Body of pancreas (tissue), 4 donors: Measurements from ENCODE around the gene HSBP1. TPM values are rescaled to one million over a fixed set of nuclear protein-coding genes. Genes with fewer than 3 reads are reported as not detected.
A peak's percentile ranks its signal among the peaks of the same experiment; 100 is the strongest.

Experiments
- ATAC-seq: fragments of 150-250 bp; one replicate; pipeline ENCODE4 v1.9.1; 2016
- DNase-seq, 4 donors: peaks; one replicate each; pipeline ENCODE4 v3.0.0-alpha.2; 2019
- H3K27ac ChIP-seq, 4 donors: fragments of 200-600 bp; sonication (generic); 1 replicate in 3 of 4; 2 replicates in 1 of 4; pipeline versions ENCODE4 v1.5.1 to v1.6.1; 2016 to 2019; ENCODE audit warnings: mild to moderate bottlenecking in 1 of 4, mixed read lengths in 1 of 4, moderate library complexity in 1 of 4
- H3K27me3 ChIP-seq, 2 donors: fragments of 200-600 bp; sonication (generic); one replicate each; pipeline ENCODE4 v1.6.0; 2016; ENCODE audit warnings: mild to moderate bottlenecking in 1 of 2
- H3K36me3 ChIP-seq, 2 donors: fragments of 200-600 bp; sonication (generic); replicated peaks in 1 of 2; 2 replicates each; pipeline ENCODE4 v1.5.1; 2016; ENCODE audit warnings: low read depth in 2 of 2; ENCODE audit not compliant: insufficient read depth in 1 of 2
- H3K4me1 ChIP-seq: fragments of 200-600 bp; sonication (generic); one replicate; pipeline ENCODE4 v1.6.0; 2016
- H3K4me3 ChIP-seq, 2 donors: fragments of 200-600 bp; sonication (generic); 1 replicate in 1 of 2; 2 replicates in 1 of 2; pipeline ENCODE4 v1.5.1; 2016 to 2019
- H3K9me3 ChIP-seq, 3 donors: fragments of 200-600 bp; sonication (generic); 1 replicate in 2 of 3; 2 replicates in 1 of 3; pipeline ENCODE4 v1.5.1; 2016
- POLR2A ChIP-seq, 3 donors: fragments of 450-650 bp; IDR thresholded peaks; one replicate each; pipeline ENCODE4 v1.6.1; 2016; ENCODE audit warnings: antibody characterized with exemption in 3 of 3, mild to moderate bottlenecking in 2 of 3
- WGBS, 2 donors: methylation state at CpG; one replicate each; pipeline ENCODE4 v1.1.5; 2017; 5-methylcytosine and 5-hydroxymethylcytosine counted together
- intact Hi-C: fragments of 100-400 bp; cut with DNase I; formaldehyde crosslinking; loops from one replicate; pipeline ENCODE4 v1.15.1; 2023
- total RNA-seq, 2 donors: library from RNA; depleted of rRNA; stranded (reverse); fragments of >200 nt; gene quantifications; one replicate each; pipeline ENCODE4 v1.1.0, GENCODE V29; 2016
- TF ChIP-seq, protein P1 (sequence below), 7 experiments: fragments of 450-650 bp in 4 of 7; fragments of 200-600 bp in 3 of 7; sonication (generic) in 3 of 7; IDR thresholded peaks; one replicate each; pipeline ENCODE4 v1.5.1; 2016 to 2019; ENCODE audit warnings: antibody characterized with exemption in 7 of 7

HSBP1 gene
- total RNA-seq = 10 to 100 TPM in 1 of 2 donors, 1 to 10 TPM in 1; 4.9 to 12.5 TPM

DNA sequence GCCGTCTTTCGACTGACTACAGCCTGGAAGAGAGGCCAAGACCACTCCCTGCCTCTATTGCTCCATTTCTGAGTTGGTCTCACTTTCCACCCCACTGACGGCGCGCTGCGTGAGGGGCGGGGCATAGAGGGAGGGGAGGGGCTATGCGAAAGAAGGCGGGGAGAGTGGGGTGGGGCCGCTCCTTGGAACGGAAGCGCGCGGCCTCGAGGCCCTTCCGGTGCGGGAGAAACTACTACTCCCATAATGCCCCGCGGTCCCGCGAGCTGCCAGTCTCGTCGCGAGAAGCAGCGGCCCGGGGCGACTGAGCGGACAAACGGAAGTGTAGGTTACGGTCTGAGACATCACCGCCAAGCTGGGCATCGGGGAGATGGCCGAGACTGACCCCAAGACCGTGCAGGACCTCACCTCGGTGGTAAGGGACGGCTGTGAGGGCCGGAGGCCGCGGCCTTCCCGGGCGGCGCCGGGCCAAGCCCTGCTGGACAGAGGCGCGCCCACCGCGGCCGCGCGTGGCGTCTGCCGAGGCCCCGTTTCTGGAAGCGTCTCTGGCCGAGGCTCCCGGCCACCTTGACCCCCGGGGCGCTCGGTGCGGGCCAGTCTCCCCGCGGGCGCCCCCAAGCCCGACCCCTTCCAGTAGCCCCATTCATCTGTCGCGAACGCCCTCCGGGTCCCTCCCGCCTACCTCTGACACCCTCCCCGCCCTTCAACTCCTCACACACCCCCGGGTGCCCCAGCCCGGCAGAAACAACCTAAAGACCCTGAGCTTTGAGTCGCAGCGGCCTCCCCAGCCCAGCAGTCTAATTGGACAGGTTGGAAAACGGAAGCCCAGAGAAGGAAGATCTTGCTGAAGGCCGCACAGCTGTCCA is at the start of gene HSBP1:
TSS of gene HSBP1 (plus strand) at position 269 of the 863 bp plus-strand sequence. CDS start at position 368, 99 bp downstream.
- peak within 1 kb of the TSS; percentile 34 to 81 (median 52) for H3K27ac ChIP-seq
- H3K9me3 ChIP-seq = no peaks in the 10 kb centered on the region
- peak; percentile 99 for ATAC-seq
- no peaks in the 10 kb centered on the region for H3K36me3 ChIP-seq
- DNase-seq = peak; percentile 95 to 96 (median 95)
- H3K4me1 ChIP-seq = peaks cover 14% of the 10 kb centered on the region
- peak within 1 kb of the TSS; percentile 51 to 76 for H3K4me3 ChIP-seq
- TF ChIP-seq, protein P1, sequence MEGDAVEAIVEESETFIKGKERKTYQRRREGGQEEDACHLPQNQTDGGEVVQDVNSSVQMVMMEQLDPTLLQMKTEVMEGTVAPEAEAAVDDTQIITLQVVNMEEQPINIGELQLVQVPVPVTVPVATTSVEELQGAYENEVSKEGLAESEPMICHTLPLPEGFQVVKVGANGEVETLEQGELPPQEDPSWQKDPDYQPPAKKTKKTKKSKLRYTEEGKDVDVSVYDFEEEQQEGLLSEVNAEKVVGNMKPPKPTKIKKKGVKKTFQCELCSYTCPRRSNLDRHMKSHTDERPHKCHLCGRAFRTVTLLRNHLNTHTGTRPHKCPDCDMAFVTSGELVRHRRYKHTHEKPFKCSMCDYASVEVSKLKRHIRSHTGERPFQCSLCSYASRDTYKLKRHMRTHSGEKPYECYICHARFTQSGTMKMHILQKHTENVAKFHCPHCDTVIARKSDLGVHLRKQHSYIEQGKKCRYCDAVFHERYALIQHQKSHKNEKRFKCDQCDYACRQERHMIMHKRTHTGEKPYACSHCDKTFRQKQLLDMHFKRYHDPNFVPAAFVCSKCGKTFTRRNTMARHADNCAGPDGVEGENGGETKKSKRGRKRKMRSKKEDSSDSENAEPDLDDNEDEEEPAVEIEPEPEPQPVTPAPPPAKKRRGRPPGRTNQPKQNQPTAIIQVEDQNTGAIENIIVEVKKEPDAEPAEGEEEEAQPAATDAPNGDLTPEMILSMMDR (IDR thresholded peaks at IDR 0.05) = peak in 1 of 7 experiments; percentile 20
- peak; percentile 19 to 74 (median 66) for TF ChIP-seq POLR2A (IDR thresholded peaks at IDR 0.05)
- intact Hi-C loops = no loop called here
- no peaks in the 10 kb centered on the region for H3K27me3 ChIP-seq
- WGBS, 2 donors = 2 to 5% methylated on average over 28 to 76 of the region's 76 CpGs

DNA sequence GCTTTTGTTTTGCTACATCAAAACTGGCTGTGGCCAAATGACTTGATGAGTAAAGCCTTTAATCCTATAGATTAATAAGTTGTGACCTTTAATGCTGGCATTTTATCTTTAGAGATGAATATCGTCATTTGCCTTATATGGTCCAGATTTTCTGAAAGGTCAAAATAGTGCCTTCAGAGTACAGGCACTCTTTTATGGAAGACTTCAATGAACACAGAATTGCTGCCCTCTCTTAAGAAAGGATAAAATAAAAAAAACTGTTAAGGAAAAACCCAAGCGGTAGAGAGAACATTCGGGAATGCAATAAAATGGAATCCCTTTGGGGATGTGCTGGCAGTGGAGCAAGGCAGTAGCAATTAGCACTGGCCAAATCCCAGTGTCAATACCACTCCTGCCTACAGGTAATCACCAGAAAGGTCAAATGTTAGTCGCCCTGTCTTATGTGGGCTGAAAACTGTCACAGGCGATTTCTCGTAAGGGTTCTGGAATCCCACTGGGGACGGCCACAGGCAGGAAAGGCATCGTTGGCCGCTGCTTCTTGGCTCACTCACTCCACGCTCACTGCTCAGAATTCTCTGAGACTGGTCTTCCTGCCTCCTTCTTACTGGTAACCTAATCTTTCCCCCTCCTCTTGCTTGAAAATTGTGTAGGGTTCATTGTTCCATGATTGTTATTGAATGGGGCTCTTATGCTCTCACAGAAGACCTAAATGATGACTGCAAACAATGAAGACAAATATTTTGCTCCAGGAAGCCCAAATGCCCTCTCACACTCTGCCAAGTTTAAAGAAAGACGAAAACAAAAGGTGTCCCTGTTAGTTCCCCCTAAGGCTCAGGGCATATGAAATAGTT is 45.4 kb upstream of the HSBP1 start:
- no peak for ATAC-seq
- 58 to 59% methylated on average over 11 of the region's 11 CpGs for WGBS, 2 donors
- H3K27ac ChIP-seq = no peak overlapping the region
- no peaks in the 10 kb centered on the region for H3K36me3 ChIP-seq
- H3K4me3 ChIP-seq = no peak overlapping the region
- no peak for DNase-seq
- H3K4me1 ChIP-seq = no peaks in the 10 kb centered on the region
- intact Hi-C loops = no loop called here
- no peak for TF ChIP-seq POLR2A (IDR thresholded peaks at IDR 0.05)
- H3K9me3 ChIP-seq = no peaks in the 10 kb centered on the region
- H3K27me3 ChIP-seq = no peaks in the 10 kb centered on the region

DNA sequence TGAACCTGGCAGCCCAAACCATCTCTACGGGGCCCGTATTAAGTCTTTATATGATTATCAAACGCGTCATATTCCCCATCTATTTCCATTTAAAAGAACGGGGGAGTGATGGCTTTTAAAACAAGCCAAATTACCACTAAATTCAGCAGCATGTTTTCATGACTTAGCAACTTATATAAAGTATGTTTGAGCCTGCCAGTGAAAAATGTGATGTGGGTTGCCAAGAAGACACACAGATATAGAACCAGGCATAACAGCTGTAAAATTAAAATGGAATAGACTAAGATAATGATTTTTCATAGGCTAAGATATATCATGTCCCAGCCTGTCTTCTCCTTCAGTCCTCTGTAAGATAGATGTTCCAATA is 44.8 kb upstream of the HSBP1 start:
- H3K36me3 ChIP-seq = no peaks in the 10 kb centered on the region
- intact Hi-C loops = no loop called here
- no peak overlapping the region for H3K4me3 ChIP-seq
- no peaks in the 10 kb centered on the region for H3K9me3 ChIP-seq
- H3K27ac ChIP-seq = no peak overlapping the region
- H3K27me3 ChIP-seq = no peaks in the 10 kb centered on the region
- TF ChIP-seq, protein P1 (IDR thresholded peaks at IDR 0.05) = no peak
- TF ChIP-seq POLR2A (IDR thresholded peaks at IDR 0.05) = no peak
- ATAC-seq (no peak), DNase-seq (no peak)
- 64% methylated on average over 5 of the region's 5 CpGs for WGBS, 2 donors
- H3K4me1 ChIP-seq = no peaks in the 10 kb centered on the region

DNA sequence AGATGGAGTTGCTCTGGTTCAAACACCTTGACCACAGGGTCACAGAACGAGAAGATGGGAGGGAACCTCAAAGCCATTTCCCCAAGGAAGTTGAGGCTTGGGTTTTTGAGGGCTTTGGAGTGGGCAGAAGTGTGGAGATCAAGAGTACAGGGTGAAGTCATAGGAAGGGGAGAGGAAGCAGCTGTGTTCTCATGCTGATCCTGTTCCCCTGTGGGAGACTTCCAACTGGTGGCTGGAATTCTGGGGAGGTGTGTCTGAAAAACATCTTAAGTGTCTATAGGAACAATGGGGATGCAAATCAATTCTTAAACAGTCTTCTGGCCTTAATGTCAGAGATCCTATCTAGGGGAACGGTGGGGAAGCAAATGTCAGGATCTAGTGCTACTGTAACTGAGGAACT is 38.8 kb upstream of the HSBP1 start:
- H3K27ac ChIP-seq = peak overlapping the region in 1 of 4 donors; percentile 36
- H3K9me3 ChIP-seq = no peaks in the 10 kb centered on the region
- no peak for DNase-seq
- no peaks in the 10 kb centered on the region for H3K27me3 ChIP-seq
- TF ChIP-seq, protein P1 (IDR thresholded peaks at IDR 0.05) = no peak
- TF ChIP-seq POLR2A (IDR thresholded peaks at IDR 0.05) = no peak
- WGBS, 2 donors = 30 to 56% methylated on average over 2 of the region's 2 CpGs
- intact Hi-C loops = no loop called here
- ATAC-seq = no peak
- no peaks in the 10 kb centered on the region for H3K36me3 ChIP-seq
- no peaks in the 10 kb centered on the region for H3K4me1 ChIP-seq
- H3K4me3 ChIP-seq = no peak overlapping the region

DNA sequence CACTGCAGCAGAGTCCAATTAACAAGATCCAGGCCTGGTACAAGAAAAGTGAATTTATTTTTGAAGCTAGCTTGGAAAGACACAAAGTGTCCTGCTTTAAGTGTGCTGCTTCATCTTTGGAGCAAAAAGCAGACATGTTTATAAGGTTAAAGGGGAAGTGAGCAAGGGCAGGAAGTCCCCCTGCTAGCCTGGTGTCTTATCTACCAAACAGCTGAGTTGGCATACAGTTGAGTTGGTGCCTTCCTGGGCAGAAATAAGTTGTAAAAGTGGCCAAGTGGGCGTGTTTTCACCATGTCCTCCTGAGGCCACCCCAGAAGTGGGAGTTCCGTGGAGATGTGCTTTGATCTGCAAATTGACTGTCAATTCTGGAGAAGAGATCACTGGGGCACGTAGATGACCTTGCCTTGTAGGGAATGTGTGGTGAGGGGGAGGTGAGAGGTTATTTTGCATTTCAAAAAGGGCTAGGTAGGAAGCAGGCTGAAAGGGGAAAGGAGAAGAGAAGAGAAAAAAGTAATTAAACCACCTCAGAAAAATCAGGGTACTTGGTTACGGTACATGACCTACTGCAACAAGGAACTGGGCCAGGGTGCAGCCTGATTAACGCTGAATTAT is 38.3 kb upstream of the HSBP1 start:
- Histone ChIP-seq H3K4me1 (no peaks in the 10 kb centered on the region), H3K27ac (peak overlapping the region in 1 of 4 donors; percentile 36), H3K4me3 (no peak overlapping the region), H3K9me3 (no peaks in the 10 kb centered on the region), H3K27me3 (no peaks in the 10 kb centered on the region), H3K36me3 (no peaks in the 10 kb centered on the region)
- 50 to 62% methylated on average over 5 of the region's 5 CpGs for WGBS, 2 donors
- TF ChIP-seq POLR2A (IDR thresholded peaks at IDR 0.05) = no peak
- TF ChIP-seq, protein P1 (IDR thresholded peaks at IDR 0.05) = no peak
- DNase-seq (peak in 1 of 4 donors; percentile 45), ATAC-seq (no peak)
- intact Hi-C loops = no loop called here
